SK-N-SH treated with all-trans-retinoic acid at 6 μM for 48 hours (cell line): ENCODE data around the gene TRIM71.

Experiments used
- BACH2 ChIP-seq: fragments of 250-450 bp; sonication (Bioruptor Pico); IDR thresholded peaks from 2 replicates; pipeline ENCODE4 v1.9.0; 2021; ENCODE audit warnings: mild to moderate bottlenecking, borderline replicate concordance
- CREB5 ChIP-seq: fragments of 250-450 bp; sonication (Bioruptor Pico); IDR thresholded peaks from 2 replicates; pipeline ENCODE4 v1.5.1; 2020; ENCODE audit warnings: low read depth, mild to moderate bottlenecking, moderate library complexity
- ISL1 ChIP-seq: fragments of 250-450 bp; sonication (Bioruptor Pico); IDR thresholded peaks from 2 replicates; pipeline ENCODE4 v2.1.2; 2022; ENCODE audit warnings: mild to moderate bottlenecking, moderate library complexity
- OSR1 ChIP-seq: fragments of 250-450 bp; sonication (Bioruptor Pico); IDR thresholded peaks from 2 replicates; pipeline ENCODE4 v1.8.0; 2022; ENCODE audit warnings: moderate library complexity, mild to moderate bottlenecking, inconsistent platforms
- PATZ1 ChIP-seq: fragments of 250-450 bp; sonication (Bioruptor Pico); IDR thresholded peaks from 2 replicates; pipeline ENCODE4 v1.8.0; 2020; ENCODE audit warnings: mild to moderate bottlenecking, moderate library complexity, borderline replicate concordance
- PPARA ChIP-seq: fragments of 250-450 bp; sonication (Bioruptor Pico); IDR thresholded peaks from 2 replicates; pipeline ENCODE4 v1.5.0; 2020; ENCODE audit warnings: mild to moderate bottlenecking, borderline replicate concordance

- no peak for TF ChIP-seq CREB5
- no peak for TF ChIP-seq BACH2 (CRISPR knock-in tag)
- no peak for TF ChIP-seq PPARA (CRISPR knock-in tag)
- no peak for TF ChIP-seq ISL1 (CRISPR knock-in tag)
- TF ChIP-seq PATZ1 (CRISPR knock-in tag): no peak
- TF ChIP-seq OSR1: no peak
Measured at GRCh38 chr3:32791833-32792232, 26.0 kb upstream of the TRIM71 start.
